GM18508 (cell line): ENCODE measurements around the gene HEYL.

ENCODE experiments used
- ATAC-seq: cut with Tn5 transposase; IDR thresholded peaks from one replicate; pipeline ENCODE4 v1.9.1; 2021; ENCODE audit warnings: moderate number of reproducible peaks; ENCODE audit not compliant: insufficient read depth, unreplicated experiment

Gene HEYL

DNA sequence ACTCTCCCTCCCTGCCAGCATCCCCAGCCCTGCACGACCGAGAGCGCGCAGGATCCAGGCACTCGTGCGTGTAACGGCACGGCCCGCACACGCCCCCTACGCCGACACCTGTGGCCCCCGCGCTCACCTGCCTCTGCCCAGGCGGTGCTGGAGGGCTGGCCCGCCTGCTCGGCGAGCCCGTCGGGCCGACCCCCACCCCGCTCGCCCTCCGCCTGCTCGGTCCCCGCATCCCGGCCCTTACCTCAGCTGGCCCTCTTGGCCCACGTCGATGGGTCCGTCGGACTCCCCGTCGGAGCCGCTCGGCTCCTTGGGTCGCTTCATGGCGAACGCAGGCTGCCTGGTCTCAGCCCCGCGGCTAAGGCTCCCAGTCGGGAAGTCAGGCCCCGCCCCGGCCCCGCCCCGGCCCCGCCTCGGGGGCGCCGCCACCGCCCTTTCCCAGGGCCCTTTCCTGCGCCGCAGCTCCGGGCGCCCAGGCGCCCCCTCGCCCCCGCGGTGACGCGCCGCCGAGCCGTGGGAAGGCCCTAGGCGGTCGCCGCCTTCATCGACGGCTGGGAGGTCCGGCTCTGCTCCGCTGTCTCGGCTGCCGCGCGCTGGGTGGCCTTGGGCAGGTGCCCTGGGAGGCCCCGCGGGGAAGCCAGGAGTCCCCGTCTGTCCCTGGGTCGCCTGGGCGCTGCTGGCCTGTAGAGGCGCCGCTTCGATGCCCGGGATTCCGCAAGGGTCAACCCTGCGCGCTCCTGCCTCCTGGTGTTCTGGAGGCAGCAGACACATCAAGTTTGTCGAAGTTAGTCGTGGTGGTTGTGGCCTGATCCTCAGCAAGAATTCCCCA, at the start of gene HEYL:
TSS of gene HEYL (minus strand) at position 339 of the 826 bp plus-strand sequence. CDS start at position 321, 18 bp downstream.
- ATAC-seq: no peak

DNA sequence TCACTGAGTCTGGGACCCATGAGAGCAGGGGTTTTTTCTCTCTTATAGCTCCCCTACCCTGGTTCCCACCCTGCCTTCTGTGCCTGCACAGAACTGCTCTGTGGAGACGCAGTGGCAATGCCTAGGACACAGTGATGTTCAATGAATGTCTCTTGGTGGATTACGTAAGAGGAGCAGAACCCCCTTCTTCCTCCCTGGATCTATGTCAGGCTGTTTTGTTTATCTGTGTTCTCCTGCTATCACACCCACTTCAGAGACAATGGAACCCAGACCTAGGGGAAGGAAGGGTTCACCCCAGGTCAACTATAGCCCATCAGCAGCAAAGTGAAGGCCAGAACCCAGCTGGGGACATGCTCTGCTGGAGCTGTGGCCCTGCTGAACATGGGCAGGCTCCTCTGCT, 49.8 kb upstream of the HEYL start:
- ATAC-seq: no peak

DNA sequence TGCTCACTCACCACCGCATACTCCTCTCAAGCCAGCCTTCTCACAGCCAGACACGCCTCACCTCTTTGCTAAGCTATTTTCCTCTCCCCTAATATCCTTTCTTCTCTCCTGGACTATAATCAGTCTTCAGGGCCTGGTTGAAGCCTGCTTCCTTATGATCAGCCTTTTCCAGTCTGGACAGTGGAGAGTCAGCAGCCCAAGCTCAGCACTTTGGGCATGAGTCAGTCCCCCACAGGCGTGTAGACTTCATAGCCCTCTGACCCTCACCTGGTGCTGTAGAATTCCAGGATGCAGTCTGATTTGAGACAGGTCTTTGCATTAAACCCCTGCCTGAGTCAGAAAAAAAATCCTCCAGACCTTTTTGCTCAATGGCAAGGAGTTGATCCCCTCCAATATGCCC, 49.3 kb upstream of the HEYL start:
- no peak for ATAC-seq

DNA sequence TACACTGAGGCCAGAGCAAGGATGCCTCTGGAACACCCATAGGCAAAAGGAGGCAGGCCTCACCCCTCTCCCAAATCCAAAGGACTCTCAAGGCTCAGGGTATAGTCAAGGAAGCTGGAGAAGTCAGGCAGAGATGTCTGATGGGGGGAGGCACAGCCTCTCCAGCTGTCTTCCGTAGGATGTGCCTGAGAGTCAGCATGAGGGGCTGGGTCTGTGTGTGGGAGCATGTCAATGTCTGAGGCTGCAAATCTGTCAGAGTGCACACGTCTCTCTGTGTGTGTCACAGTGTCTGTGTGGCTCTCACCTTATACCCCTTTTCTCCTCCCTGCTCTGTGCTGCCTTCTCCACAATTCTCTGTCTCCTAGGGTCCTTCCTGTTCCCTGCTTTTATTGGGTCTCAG, 47.8 kb upstream of the HEYL start:
- ATAC-seq: no peak

DNA sequence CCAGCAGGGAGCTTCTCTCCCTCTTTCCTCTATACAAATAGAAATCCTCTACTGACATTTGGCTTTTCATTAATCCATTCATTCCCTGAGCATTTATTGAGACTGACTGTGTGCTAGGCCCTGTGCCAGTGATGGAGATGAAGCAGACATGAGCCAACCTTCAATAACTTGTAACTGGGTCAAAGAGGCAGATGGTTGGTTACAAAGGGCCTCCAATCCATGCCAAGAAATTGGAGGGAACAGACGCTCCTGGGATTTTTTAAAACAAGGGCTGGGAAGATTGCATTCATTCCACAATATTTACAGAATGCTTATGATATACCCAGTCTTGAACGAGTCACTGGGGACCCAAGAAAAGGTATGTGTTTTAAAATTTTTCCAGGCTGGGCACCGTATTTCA, 45.6 kb upstream of the HEYL start:
- no peak for ATAC-seq

DNA sequence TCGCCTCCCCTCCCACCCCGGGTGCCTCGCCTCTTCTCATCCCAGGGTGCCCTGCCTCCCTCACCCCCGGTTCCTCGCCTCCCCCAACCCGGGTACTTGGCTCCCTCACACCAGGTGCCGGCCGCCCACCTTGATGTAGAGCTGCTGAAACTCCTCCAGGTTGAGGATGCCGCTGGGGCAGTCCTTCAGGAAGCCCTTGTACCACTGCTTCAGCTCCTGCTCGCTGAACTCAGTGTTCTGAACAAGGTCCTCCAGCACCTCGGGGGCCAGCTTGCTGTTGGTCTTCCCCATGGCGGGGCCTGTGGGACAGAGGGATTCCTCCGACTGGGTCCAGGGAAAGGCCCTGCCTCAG, 44.8 kb upstream of the HEYL start:
- ATAC-seq: no peak

GRCh38 chr1:39683591-39684312, 44.3 kb upstream of the HEYL start:
- no peak for ATAC-seq

GRCh38 chr1:39681999-39682398, 42.6 kb upstream of the HEYL start:
- no peak for ATAC-seq

DNA sequence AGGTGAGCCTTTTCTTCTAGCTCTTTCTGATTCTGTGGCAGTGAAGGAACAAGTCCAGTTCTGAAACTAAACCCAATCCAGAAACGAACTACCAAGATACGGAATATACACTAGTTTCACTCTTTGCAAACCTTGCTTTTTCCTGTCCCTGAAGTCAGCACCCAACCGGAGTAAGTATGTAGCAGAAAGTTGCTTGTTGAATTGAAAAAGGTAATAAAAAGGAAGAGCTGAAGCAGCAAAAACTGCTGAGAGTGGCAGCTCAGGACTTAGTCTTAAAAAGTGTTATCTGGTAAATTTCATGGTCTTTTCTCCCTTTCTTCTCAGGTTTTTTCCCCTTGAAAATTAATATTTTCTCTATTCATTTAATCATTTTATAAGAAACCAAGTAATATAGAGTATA, 41.9 kb upstream of the HEYL start:
- ATAC-seq: no peak

DNA sequence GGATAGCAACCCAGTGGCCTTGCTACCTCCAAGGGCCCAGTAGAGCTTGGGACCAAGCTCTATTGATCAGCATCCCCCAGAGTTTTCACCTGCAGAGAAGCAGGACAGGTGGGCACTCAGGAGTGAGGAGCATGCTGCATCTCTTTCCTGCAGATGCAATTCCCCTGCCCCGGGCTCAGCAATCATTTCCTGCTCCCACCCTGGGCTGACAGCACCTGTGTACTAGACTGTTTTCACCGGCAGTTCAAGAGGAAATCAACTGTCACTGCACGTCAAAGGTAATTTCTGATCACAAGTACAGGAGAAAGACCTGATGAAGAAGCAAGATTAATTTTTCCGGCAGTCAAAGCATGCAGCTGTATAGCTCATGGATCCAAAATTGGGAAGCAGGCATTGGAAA, 41.3 kb upstream of the HEYL start:
- no peak for ATAC-seq

DNA sequence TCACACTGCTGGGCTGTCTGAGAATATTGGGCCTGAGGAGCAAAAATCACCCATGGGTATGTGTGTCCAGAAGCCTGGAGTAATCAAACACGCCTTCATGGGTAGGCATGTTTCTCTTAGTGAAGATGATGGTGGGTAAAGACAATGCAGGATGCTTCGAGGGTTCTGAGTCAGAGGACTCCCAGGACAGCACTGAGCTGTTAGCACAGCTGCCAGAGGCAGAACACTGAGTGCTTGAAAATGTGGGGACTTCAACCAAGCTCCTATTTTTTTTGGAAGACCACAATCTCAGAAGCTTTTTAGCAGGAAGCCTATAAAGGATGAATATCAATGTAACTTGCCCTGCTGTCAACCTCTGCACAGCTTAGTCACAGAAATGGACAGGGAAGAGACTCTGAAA, 40.4 kb upstream of the HEYL start:
- ATAC-seq: no peak

GRCh38 chr1:39678889-39679288, 39.4 kb upstream of the HEYL start:
- no peak for ATAC-seq

- no peak for ATAC-seq
These were observed 38.2 kb upstream of the HEYL start for GRCh38 chr1:39677645-39678044.

GRCh38 chr1:39676948-39677548, 37.6 kb upstream of the HEYL start:
- ATAC-seq: no peak

GRCh38 chr1:39675220-39675619, 35.8 kb upstream of the HEYL start:
- no peak for ATAC-seq

GRCh38 chr1:39673215-39673614, 33.8 kb upstream of the HEYL start:
- ATAC-seq: no peak

DNA sequence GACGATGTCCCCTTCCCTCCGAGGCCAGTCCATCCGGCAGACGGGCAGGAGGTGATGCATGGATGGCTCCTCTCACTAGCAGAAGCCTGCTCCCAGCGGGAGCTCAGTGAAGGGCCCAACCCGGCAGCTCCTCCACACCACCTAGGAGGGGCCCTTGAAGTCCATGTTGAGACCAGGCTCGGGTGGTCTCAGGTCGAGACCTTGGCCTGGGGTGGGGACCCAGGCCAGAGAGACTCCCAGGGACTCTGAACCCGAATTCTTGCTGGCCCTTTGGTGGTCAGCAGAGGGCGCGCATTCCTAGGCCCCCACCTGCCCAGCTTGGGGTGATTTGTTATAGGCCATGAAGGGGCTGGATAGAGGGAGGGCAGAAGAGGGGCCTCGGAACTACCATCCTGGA, 33.1 kb upstream of the HEYL start:
- ATAC-seq: no peak

- ATAC-seq: no peak
These were observed 32.5 kb upstream of the HEYL start, which contains the start of gene NT5C1A for GRCh38 chr1:39671793-39672550. Gene NT5C1A, minus strand, starts transcription at chr1:39672107. Its CDS starts 69 bp downstream, at chr1:39672038.

DNA sequence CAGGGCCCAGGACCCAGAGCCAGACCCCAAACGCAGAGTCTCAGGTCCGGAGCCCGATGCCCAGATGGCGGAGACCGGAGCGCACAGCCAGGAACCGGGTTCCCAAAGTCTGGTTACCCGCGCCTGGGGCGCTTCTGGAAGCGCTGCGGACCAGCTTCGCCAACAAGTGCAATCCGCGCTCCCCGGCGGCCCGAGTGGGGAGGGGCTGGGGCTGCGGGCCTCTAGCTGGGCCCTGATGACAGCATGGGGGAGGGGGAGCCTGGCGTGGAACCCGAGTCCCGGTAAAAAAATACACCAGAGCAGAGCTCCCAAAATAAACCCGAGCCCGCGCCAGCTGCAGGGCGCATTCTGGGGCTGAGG, 32.0 kb upstream of the HEYL start:
- ATAC-seq: no peak

GRCh38 chr1:39670689-39671088, 31.2 kb upstream of the HEYL start:
- no peak for ATAC-seq

DNA sequence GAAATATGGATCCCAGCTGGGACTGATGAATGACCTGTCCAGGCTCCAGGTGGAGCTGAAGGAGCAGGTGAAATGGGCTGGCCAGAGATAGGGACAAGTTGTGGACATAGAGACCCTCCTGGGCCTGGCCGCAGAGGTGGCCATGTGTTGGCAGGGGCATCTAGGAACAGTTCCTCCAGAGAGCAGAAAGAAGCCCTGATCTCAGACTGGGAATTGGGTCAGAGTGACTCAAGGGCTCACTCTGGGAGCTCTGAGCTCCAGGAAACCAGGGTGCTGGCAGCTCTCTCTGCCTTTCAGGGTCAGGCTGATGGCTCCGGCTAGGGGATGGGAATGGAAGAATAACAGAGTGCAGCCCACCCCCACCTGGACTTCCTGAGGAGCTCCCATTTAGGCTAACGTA, 29.5 kb upstream of the HEYL start:
- ATAC-seq: no peak
